ENCODE measurements around the gene SEPTIN8. TPM values are rescaled to one million over a fixed set of nuclear protein-coding genes. Genes with fewer than 3 reads are reported as not detected.

Gene SEPTIN8
- total and polyA plus RNA-seq, 2 donors (not counting 3 experiments of a cell fraction or from before 2014, with no cell fraction given) = 56.6 to 82.1 TPM

- H3K4me1 ChIP-seq (ENCODE audit: control insufficient read depth, extremely low read depth, insufficient read depth, low read length) = peaks cover 6% of the 10 kb centered on the region
- no peak for TF ChIP-seq GATA2 (IDR thresholded peaks at IDR 0.05; ENCODE audit: insufficient read depth, insufficient read length, low read depth, low read length)
- no peak for TF ChIP-seq MAX (IDR thresholded peaks at IDR 0.05; ENCODE audit: insufficient read depth, insufficient read length)
- no peak for TF ChIP-seq CTCF (IDR thresholded peaks at IDR 0.05; ENCODE audit: extremely low read depth in 1 of 2, insufficient read depth in 1 of 2, low read depth in 1 of 2, low read length in 2 of 2)
- no peak for TF ChIP-seq POLR2A (IDR thresholded peaks at IDR 0.05; ENCODE audit: low read depth, low read length)
- no peak for TF ChIP-seq POLR2AphosphoS5 (IDR thresholded peaks at IDR 0.05; ENCODE audit: insufficient read depth, low read depth, low read length)
- TF ChIP-seq MYC (IDR thresholded peaks at IDR 0.05; ENCODE audit: low read depth, low read length) = no peak
- no peak for TF ChIP-seq JUN (IDR thresholded peaks at IDR 0.05; ENCODE audit: borderline replicate concordance, insufficient read depth, insufficient read length, low read depth)
- no peak for TF ChIP-seq EZH2 (IDR thresholded peaks at IDR 0.05; ENCODE audit: borderline replicate concordance, low read depth, low read length, severe bottlenecking)
- no peak for TF ChIP-seq FOS (IDR thresholded peaks at IDR 0.05; ENCODE audit: borderline replicate concordance, insufficient read depth, low read length)
- no peaks in the 10 kb centered on the region for H3K27me3 ChIP-seq (ENCODE audit: control insufficient read depth in 2 of 2, insufficient read depth in 2 of 2, low read length in 2 of 2)
- no peak for FAIRE-seq
- H3K4me2 ChIP-seq (ENCODE audit: insufficient read depth, low read length) = no peak overlapping the region
- POLR2A ChIA-PET = no interaction called here
- CTCF ChIA-PET = interaction anchor here (1.0 to 5.9 kb wide), 4 partner anchors 12 to 295 kb away, joined by 3 to 179 read pairs (median 48); no protein-coding TSS in a partner anchor
- H3K27ac ChIP-seq (ENCODE audit: insufficient read depth, low read depth, low read length) = no peak overlapping the region
- dilution Hi-C loops (cut with MboI; ENCODE audit: extremely low pct_ligation_motif_present, low sequenced_read_pairs) (no loop called here), intact Hi-C loops (cut with micrococcal nuclease) (loop anchor here (2.0 to 10.0 kb wide), 4 partner anchors 45 to 527 kb away; partner anchors contain the start of genes SEPTIN8 and SLC22A4)
- no peaks in the 10 kb centered on the region for H3K9me3 ChIP-seq (replicated peaks; ENCODE audit: control insufficient read depth, insufficient read depth, low read length)
- H4K20me1 ChIP-seq (replicated peaks; ENCODE audit: control insufficient read depth, extremely low read depth, insufficient read depth, low read length) = no peaks in the 10 kb centered on the region
- no peaks in the 10 kb centered on the region for H3K9me1 ChIP-seq (replicated peaks; ENCODE audit: control insufficient read depth, extremely low read depth, insufficient read depth, low read length)
- peaks cover 2 to 4% of the 10 kb centered on the region in 2 experiments for H3K36me3 ChIP-seq (ENCODE audit: control insufficient read depth in 2 of 2, extremely low read depth in 1 of 2, insufficient read depth in 2 of 2, low read length in 2 of 2)
- H3K9ac ChIP-seq (replicated peaks; ENCODE audit: extremely low read depth, insufficient read depth, low read length) = no peak overlapping the region
- no TSS peak for BruUV-seq (replicated peaks)
- H2AFZ ChIP-seq (ENCODE audit: low read depth, low read length) = no peak overlapping the region
- no peak overlapping the region for H3K4me3 ChIP-seq (replicated peaks in 1 of 3; ENCODE audit: insufficient read depth in 1 of 3, low read depth in 1 of 3, low read length in 3 of 3)
- DNase-seq (ENCODE audit: low read depth, low spot score) = peak; percentile 41
- H3K79me2 ChIP-seq (ENCODE audit: control insufficient read depth, insufficient read depth, low read length) = no peaks in the 10 kb centered on the region
These were observed 44.8 kb upstream of the SEPTIN8 start for GRCh38 chr5:132821791-132822190.

Data from endothelial cell of umbilical vein (primary cell).